HG02571 (cell line): ENCODE measurements around the gene FAM13C.

ENCODE experiments used
- ATAC-seq: cut with Tn5 transposase; IDR thresholded peaks from one replicate; pipeline ENCODE4 v1.9.1; 2021; ENCODE audit warnings: mild to moderate bottlenecking, moderate library complexity; ENCODE audit not compliant: unreplicated experiment

Gene FAM13C

DNA sequence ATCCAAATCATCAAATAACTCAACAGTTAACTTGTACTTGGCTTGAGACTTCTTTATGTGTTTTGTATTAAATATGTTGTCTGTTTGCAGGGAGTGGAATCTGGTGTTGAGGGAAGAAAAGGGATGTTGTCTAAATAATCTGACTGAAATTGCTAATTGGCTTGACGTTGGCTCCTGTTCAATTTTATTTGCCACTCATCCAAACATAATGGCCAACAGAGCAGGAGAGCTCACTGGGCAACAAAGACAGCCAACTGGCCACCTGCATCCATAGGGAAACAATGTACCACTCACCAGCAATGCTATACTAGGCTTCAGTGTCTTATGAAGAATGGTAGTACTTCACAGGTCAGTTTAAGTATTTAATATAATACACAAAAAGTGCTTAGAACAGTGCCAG lies 80.5 kb downstream of the FAM13C start:
- no peak for ATAC-seq

DNA sequence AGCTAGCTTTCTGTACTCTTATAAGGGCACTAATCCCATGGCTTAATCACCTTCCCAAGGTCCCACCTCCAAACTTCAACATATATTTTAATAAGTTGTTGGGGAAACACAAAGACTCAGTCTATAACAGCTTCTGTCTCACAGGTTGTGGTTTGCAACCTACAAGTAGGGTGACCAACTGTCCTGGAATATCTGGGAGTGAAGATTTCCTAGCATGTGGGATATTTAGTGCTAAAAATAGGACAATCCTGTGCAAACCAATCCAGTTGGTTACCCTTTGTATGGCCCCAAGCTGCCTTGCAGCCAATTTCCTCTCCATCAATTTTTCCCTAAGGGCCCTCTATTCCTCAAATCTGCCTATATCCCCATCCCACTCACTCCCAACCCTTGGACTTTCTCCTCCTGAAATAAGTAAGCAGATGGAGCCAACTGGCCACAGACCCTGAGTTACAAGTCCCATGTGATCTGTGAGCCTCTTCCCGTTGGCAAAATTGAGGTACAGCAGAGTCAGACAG lies 82.3 kb downstream of the FAM13C start:
- ATAC-seq = no peak

DNA sequence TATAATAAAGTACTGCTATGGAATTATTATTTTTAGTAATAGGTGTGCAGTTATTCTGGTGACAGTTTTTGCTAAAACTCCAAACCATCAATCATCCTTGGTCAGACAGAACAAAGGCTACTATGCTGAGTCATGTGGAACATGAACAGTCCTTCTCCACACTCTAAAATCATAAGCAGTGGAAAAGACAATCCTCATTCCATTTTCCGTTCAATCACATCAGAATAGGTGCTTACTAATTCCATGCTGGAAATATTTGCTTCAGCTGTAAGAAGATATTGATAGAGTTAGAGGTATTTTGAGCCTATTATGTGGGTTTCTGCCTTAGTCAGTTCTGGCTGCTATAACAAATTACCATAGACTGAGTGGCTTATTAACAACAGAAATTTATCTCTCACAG lies 82.9 kb downstream of the FAM13C start:
- no peak for ATAC-seq

DNA sequence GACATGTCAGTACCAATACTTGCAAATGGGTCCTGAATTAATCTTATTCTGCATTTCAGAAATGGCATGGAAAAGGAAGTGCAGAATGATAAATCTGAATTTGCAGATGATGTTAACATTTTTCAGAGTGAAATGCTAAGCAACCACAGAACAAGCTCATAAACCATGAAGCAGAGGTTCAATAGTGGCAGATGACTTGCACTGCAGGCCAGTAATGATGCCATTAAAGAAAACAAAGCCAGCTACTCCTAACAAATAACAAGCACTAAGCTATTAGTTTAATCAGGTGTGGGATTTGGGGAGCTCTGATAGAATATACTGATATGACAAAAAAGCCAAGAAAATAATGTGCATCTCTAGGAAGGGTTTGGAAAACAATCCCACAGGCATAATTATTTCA lies 85.4 kb downstream of the FAM13C start:
- ATAC-seq = no peak

DNA sequence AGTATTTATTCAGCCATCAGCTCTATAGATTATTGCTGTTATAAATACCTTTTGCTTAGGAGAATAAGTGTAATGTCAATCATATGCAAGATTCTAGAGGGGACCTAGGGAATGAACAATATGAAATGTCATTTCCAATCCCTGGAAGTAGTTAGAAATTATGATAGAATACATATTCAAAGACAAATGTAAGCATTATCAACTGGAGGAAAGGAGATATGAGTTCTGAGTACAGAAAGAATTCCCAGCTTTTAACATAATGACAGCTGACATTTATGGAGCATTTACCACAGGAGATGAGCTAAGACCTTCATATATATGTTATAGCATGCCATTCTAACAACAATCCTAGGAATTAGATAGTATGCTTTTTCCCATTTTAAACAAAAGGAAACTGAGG lies 86.2 kb downstream of the FAM13C start:
- no peak for ATAC-seq

DNA sequence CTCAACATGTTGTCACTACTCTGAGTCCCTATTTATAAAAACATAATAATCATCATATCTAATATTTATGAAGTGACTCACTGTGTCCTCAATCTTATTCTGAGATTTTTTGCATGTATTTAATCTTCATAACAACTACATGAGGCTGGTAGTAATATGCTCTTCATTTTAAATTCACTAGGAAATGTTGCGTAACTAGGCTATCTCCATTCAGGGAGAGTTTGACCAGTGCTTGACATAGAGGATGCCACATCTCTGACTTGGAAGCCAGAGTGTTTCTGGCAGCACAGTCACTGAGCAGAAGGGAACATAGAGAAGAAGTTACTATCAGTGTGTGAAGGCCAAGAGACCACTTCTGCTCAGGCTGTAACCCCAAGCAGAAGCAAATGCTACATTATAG lies 88.9 kb downstream of the FAM13C start:
- ATAC-seq = no peak

DNA sequence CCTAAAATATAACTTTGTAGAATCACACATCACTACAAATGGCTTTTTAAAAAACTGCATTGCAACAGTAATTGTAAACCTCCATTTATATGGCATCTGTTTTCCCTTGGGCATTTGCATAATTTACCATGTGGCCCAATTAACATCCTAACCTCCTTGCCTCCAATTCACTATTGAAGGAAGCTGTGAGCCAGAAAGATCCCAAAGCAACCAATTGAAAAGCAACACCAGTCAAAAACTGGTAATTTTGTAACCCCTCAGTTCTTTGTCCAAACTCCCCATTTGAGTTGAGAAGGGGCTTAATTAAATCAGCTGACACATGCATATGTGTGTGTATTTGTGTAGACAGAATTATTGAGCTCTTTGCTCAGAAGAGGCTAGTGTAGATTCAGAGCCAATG lies 90.3 kb downstream of the FAM13C start:
- ATAC-seq = no peak

DNA sequence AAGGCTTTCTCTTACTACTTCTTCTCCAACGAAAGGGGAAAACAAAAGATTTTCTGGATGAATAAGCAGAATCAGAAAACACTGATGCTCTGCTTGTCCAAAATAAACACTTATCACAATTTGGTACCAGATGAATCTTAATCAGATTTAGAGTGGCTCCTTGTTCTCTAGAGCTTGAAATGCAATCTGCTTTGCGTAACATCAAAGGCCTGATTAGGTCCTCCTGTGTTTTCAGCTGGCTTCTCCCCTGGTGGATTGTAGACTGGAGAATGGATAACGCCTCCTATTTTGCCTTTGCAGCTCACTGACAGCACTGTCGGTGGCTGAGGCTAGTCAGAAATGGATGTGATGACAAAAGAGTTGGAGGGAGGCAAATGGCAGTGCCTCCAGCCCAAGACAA lies 91.2 kb downstream of the FAM13C start:
- ATAC-seq = no peak

DNA sequence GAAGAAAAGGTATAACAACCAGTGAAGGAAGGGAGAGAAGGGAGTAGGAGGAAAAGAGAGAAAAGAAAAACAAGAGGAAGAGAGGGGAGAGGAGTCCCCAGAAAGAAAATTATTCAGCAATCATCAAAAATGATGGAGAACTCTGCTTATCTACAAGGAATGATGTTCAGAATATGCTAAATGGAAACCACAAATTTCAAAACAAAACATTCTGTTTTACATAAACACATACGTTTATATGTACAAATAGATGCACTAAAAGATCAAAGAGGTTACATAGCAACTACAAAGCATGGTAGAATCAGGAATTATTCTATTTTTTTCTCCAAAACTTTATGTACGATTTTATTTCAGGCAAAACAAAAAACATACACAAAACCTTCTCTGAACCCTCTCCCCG lies 91.9 kb downstream of the FAM13C start:
- ATAC-seq = no peak

DNA sequence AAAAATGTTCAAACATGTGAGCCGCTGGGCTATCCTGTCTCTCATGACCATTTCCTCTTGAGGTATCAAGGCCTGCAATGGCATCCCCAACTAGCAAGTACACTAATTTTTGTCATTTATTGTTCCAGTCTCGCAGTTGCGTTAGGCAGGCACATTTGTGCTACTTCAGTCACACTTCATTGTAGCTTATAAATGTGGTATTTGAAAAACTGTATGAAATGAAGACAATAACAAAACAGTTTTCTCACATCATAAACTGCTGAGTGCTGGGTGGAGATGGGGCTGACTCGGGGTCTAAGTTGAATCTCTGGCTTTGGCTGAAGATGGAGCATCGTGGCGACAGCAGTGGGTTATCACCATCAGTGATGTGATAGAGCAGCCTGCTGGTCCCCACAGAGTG lies 92.7 kb downstream of the FAM13C start:
- ATAC-seq = no peak

DNA sequence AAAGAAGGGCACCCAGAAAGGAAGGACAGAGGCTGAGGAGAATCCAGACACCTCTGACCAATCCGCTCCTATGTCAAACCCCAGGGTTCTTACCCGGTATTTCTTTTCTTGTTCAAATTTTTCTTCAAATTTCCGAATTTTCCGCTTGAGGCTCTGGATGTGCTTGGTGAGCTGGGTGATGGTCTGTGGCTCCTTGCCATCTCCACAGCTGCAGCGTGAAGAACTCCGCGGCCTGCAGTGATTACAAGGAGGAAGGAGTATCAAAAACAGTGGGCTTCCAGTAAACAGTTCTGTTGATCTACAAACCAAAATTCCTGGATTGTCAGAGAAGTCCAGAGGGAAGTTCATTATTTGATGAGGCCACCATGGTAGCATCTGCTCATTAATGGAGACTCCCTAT lies 93.9 kb downstream of the FAM13C start:
- ATAC-seq = no peak

DNA sequence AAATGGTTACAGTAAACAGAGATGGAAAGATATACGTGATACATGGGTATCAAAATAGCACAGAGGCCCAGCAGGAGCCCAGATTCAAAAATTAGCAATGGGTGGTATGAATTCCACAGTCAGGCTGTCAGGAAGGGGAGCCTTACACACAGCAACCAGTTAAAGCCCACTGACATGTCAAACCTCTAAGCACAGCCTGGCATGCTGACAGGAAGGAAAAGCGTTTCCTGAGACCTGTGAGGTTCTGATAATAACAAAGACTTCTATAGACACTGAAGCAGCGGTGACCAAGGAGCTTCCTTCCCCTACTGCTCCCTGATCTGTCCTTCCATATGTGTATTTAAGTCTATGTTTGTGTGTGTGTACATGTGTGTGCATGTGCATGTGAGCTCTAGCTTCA lies 96.0 kb downstream of the FAM13C start:
- no peak for ATAC-seq

DNA sequence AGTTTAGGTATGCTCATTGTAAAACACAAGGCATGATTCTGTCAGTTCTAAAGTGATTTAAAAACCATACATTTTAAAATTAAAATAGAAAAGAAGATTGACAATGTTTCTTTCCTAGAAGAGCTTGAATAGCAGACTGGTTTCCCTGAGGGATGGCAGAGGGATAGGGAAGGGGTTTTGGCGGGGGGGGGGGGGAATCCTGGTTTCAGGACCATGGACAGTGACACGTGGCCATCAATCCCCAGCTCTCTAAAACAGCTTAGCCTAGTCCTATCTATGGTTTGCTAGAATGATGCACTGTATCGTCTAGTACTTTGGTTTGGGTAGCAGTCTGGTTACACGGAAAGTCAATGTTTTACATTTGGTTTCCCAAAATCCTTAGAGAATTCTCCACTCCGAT lies 97.2 kb downstream of the FAM13C start:
- ATAC-seq = no peak

DNA sequence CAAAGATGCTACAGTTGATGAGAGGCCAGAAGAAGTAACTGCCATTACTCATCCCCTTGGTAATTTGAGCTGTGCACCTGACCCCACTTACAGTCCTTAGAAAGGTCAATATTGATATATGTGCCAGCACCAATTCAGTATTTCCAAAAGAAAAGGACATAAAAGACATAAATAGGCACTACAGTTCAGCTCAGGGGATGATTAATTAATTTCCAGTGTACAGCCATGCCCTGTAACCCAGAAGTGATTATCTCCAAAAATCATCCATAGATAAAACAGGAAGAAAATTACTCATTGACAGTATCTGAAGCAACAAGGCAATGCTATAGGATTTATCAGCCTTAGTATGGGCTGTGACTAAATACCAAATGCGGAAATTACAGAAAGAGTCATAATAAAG lies 103.5 kb downstream of the FAM13C start:
- no peak for ATAC-seq

DNA sequence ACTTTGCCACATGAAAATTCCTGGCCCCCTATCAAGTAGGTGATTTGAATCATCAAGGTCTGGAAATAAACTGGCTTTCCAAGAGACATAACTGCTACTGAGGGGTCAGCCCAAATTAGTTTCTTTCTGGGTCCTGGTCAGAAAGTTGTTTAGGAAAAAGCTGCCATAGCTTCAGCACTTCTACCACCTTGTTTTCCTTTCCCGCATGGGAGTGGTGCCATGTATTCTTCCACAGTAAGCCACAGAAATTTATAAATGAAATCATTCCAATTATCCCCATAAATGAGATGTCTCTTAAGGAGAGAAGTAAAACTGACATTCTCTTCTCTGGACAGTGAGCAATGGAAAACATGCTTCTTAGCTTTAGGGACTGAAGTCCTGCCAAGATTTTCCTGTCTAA lies 105.1 kb downstream of the FAM13C start:
- ATAC-seq = no peak

DNA sequence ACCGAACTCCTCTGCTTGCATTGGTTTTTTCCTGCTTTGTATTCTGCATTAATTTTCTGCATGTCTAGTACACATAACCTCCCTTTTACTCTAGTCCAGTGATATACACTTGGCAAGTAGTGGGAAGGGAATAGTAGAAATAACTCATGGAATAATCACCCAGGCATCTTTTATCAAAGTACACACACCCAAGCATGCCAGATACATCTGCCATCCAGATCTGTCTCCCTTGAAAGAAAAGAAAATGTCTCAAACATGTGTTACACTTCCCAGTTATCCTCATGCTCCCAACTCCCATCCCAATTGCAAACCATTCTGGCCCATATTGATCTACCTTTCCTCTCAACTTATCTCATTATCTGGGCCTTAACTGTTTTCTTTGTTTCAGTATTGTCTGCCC lies 106.9 kb downstream of the FAM13C start:
- ATAC-seq = no peak

DNA sequence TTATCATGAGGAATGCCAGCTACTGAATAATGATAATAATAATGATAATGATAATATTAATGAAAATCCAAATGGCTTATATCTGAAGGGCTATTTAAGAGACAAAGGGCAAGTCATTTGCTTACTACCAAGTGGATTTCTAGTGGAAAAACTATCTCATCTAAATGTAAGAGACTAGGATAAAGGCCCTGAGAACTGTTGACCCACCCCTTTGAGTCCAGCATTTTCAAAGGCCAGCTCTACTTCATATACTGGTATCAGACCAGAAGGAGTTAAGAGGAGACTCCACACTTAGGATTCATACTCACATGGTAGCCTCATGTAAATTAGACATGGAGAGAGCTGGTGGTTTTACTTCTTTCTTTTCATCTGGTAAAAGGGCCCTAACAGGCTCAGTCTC lies 109.9 kb downstream of the FAM13C start:
- ATAC-seq = no peak

DNA sequence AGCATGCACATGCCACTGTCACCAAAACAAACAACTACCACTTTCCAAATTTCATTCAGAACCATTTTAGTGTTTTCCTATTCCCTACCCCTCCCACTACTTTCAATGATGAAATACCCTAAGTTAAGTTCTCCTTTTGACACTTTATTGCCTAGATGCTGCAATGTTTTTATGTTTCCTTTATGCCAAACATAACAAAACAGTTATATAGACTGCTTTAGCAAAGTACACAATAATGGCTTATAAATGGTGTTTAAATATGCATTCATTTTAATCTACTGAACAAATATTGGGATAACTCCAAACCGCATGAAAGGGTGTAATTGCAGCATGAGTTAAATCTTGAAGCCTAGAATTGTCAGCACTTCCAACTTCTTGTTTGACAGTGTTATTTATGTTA lies 116.7 kb downstream of the FAM13C start:
- no peak for ATAC-seq

DNA sequence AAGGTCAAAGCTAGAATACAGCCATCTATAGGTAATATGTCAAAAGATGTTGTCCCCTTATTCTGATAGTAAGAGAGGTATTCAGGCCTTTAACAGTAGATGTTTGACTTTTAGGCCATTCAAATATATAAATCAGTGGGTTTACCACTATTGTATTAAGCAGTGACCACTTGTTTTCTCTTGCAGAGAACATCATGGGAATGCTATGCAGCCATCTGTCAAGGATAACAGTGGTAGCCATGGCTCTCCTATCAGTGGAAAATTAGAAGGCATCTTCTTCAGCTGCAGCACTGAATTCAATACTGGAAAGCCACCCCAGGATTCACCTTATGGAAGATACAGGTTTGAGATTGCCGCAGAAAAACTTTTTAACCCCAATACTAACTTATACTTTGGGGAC lies 117.5 kb downstream of the FAM13C start:
- no peak for ATAC-seq

DNA sequence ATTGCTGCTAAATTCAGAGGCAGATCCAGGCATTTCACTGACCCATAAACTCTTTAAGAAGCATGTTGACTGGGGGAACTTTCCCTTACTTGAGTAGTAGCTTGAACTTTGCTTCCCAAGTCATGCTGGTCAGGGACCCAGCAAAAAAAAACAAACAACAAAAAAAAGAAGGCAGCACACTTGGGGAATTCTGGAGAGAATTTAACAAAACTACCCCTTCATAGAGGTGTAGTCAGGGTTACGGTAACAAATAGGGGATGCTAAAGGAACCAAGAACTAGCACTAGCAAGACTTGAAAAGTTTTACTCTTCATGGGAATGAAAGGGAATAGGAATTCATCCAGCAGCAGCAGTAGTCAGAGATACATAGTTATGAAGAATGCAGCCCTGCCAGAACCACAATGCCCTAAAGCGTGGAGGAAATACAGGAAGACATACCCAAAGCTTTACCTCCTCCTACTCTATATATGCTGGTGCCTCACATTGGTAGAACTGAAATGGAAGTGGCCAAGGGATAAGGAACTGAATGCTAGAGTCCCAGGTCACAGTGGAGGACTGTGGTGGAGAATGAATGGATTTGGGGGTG lies 118.6 kb downstream of the FAM13C start:
- ATAC-seq = no peak

DNA sequence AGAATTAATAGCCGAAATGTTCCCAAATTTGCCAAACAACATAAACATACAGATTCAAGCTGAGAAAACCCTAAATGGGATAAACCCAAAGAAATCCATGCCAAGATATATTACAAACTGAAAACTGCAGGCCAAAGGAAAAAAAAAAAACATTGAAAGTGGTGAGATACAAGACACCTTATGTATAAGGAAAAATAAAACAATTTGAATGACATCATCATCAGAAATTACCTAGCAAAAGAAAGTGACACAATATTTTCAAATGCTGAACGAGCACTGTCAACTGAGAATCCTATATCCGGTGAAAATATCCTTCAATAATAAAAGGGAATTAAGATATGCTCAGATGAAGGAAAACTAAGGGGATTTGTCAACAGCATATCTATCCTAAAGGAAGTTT lies 119.4 kb downstream of the FAM13C start:
- no peak for ATAC-seq

DNA sequence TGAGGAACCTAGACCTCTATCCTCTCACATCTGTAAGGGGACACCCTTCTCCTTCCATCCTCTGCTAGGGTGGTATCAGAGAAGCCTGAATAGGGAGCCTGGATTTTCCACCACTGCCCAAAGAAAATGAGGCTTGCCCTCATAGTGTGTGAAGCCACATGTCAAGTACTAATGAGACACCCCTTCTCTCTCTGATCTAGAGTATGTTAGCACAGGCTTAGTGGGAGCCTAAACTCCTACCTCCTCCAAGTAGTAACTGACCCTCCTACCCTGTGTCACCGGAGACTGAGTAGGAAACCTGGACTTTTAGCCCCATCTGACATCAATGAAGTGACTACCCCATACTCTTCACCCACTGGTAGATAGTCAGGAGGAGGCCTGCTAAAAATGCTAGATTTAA lies 120.3 kb downstream of the FAM13C start:
- ATAC-seq = no peak

DNA sequence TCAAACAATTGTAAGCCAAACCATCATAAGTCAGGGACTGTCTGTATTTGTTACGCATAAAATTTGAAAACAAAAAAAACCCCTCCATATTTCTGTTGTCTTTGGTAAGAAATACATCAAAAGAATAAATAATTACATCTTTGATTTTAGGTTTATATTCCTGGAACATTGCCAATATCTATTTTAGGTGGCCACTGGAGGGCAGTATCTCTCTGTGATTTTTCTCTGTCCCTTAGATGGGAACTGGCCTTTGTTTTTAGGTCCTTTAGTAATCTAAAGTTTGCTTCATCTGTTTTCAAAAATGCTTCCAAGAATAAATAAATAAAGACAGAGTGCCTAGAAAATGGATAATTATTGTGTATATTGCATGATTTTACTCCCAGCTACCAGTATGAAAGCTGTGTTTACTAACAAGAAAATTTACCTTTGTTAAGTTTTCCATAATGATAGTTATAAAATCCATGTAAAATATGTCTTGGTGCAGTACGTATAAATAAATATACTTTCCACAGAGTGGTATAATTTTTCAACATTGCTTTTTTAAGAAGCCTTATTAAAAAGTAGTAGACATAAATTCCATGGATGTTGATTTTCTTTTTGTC lies 121.7 kb downstream of the FAM13C start:
- no peak for ATAC-seq
